Measurements from ENCODE around the gene PHF21A.
"Not testable (repeated sequence)": the region's sequence is repeated elsewhere in the genome, so short reads cannot be mapped to it uniquely, and the experiment has no call there.

The PHF21A gene

GRCh38 chr11:45917623-45918330 lies 203.5 kb downstream of the PHF21A start, which contains the start of gene PEX16:
Gene PEX16 (minus strand): TSS chr11:45917877. CDS start chr11:45917811, 66 bp downstream.
- DNase-seq, result peak; percentile 91

GRCh38 chr11:45917286-45917622 lies 204.0 kb downstream of the PHF21A start:
- no peak for DNase-seq

GRCh38 chr11:45915446-45915845 lies 205.8 kb downstream of the PHF21A start:
- no peak for DNase-seq

- DNase-seq, result no peak
Observed at GRCh38 chr11:45913942-45914635, 207.2 kb downstream of the PHF21A start.

GRCh38 chr11:45913514-45913913 lies 207.7 kb downstream of the PHF21A start:
- DNase-seq, result no peak

GRCh38 chr11:45910623-45911022 lies 210.6 kb downstream of the PHF21A start:
- no peak for DNase-seq

- DNase-seq, result no peak
Observed at GRCh38 chr11:45909594-45910475, 211.4 kb downstream of the PHF21A start.

GRCh38 chr11:45907911-45908370 lies 213.3 kb downstream of the PHF21A start:
- DNase-seq, result no peak

- no peak for DNase-seq
Observed at GRCh38 chr11:45906965-45907611, 214.2 kb downstream of the PHF21A start, which contains the start of gene FREY1. Gene FREY1 (minus strand): TSS chr11:45907271. CDS start chr11:45907245, 26 bp downstream.

GRCh38 chr11:45906096-45906682 lies 215.1 kb downstream of the PHF21A start:
- DNase-seq, result no peak

- DNase-seq, result not testable (repeated sequence)
Observed at GRCh38 chr11:45905576-45905975, 215.7 kb downstream of the PHF21A start.

- DNase-seq, result no peak
Observed at GRCh38 chr11:45905095-45905494, 216.2 kb downstream of the PHF21A start.

- DNase-seq, result no peak
Observed at GRCh38 chr11:45904309-45904915, 216.8 kb downstream of the PHF21A start.

GRCh38 chr11:45902452-45903380 lies 218.5 kb downstream of the PHF21A start:
- DNase-seq, result no peak

- no peak for DNase-seq
Observed at GRCh38 chr11:45901626-45902025, 219.6 kb downstream of the PHF21A start.

- no peak for DNase-seq
Observed at GRCh38 chr11:45900916-45901617, 220.2 kb downstream of the PHF21A start.

GRCh38 chr11:45900175-45900800 lies 221.0 kb downstream of the PHF21A start:
- DNase-seq, result not testable (repeated sequence)

GRCh38 chr11:45899448-45900174 lies 221.6 kb downstream of the PHF21A start:
- DNase-seq, result peak; percentile 56

GRCh38 chr11:45899086-45899447 lies 222.2 kb downstream of the PHF21A start:
- DNase-seq, result no peak

Measured in NCI-H187 treated with DMSO at 0.1 percent for 48 hours (cell line).